ENCODE results near the gene SLC2A4. TPM values are rescaled to one million over a fixed set of nuclear protein-coding genes. Genes with fewer than 3 reads are reported as not detected.

The SLC2A4 gene
- polyA plus RNA-seq, 3 donors: not detected

DNA sequence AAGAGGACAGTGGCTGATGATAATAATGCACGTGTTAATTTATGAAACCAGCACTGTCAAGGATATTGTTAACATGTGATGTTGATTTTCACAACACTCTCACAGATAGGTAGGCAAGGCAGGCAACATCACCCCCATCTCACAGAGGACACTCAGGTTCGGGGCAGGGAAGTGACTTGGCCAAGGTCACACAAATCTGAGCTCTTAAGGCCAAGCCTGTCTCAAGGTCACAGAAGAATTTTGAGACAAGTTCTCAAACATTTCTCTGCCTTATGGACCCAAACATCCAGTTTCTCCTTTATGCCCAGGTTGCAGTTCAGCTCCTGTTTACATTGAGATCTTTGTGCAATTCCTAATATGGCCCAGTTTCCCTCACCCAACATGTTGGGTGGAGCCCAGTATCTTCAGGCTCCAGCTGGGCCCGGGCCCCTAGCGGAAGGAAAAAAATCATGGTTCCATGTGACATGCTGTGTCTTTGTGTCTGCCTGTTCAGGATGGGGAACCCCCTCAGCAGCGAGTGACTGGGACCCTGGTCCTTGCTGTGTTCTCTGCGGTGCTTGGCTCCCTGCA lies 1.3 kb downstream of the SLC2A4 start:
- intact Hi-C loops (cut with micrococcal nuclease): loop anchor here in 1 of 2 donors (5.0 kb wide), 1 partner anchor 59 kb away; no protein-coding TSS in a partner anchor
- TF ChIP-seq, protein P1, sequence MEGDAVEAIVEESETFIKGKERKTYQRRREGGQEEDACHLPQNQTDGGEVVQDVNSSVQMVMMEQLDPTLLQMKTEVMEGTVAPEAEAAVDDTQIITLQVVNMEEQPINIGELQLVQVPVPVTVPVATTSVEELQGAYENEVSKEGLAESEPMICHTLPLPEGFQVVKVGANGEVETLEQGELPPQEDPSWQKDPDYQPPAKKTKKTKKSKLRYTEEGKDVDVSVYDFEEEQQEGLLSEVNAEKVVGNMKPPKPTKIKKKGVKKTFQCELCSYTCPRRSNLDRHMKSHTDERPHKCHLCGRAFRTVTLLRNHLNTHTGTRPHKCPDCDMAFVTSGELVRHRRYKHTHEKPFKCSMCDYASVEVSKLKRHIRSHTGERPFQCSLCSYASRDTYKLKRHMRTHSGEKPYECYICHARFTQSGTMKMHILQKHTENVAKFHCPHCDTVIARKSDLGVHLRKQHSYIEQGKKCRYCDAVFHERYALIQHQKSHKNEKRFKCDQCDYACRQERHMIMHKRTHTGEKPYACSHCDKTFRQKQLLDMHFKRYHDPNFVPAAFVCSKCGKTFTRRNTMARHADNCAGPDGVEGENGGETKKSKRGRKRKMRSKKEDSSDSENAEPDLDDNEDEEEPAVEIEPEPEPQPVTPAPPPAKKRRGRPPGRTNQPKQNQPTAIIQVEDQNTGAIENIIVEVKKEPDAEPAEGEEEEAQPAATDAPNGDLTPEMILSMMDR (IDR thresholded peaks at IDR 0.05): no peak
- H3K9me3 ChIP-seq (replicated peaks in 1 of 2; ENCODE audit: control insufficient read depth in 1 of 2, insufficient read depth in 1 of 2, low read length in 2 of 2): no peaks in the 10 kb centered on the region
- Mint-ChIP-seq H3K36me3 (peaks cover 0 to 5% of the 10 kb centered on the region in 2 donors), H3K4me3 (peak overlapping the region in 1 of 2 donors; percentile 82), H3K27ac (peak overlapping the region in 3 of 7 donors; percentile 8 to 41 (median 35)), H3K4me1 (peaks cover 30% of the 10 kb centered on the region), H3K9me3 (peaks cover 0 to 15% (median 2%) of the 10 kb centered on the region in 7 donors), H3K27me3 (ENCODE audit: low read depth in 3 of 3) (peaks cover 53 to 85% (median 58%) of the 10 kb centered on the region in 3 donors)
- H3K36me3 ChIP-seq (replicated peaks in 1 of 2; ENCODE audit: control insufficient read depth in 1 of 2, insufficient read depth in 2 of 2, low read length in 2 of 2): no peaks in the 10 kb centered on the region
- no peak overlapping the region for H2AFZ ChIP-seq (ENCODE audit: insufficient read depth, low read depth, low read length, poor library complexity, severe bottlenecking)
- WGBS (ENCODE audit: insufficient coverage): 65% methylated on average over 5 of the region's 6 CpGs
- peaks cover 13 to 54% of the 10 kb centered on the region in 2 donors for H3K27me3 ChIP-seq (ENCODE audit: control insufficient read depth in 2 of 2, insufficient read depth in 2 of 2, low read length in 2 of 2)
- H3K27ac ChIP-seq (ENCODE audit: low read depth in 1 of 2, low read length in 2 of 2): no peak overlapping the region
- no peak overlapping the region for H3K9ac ChIP-seq (ENCODE audit: insufficient read depth, low read length, poor library complexity, severe bottlenecking)
- no peak overlapping the region for H3K4me3 ChIP-seq (replicated peaks in 1 of 3; ENCODE audit: low read depth in 2 of 3, low read length in 3 of 3)
- no peaks in the 10 kb centered on the region for H3K79me2 ChIP-seq (ENCODE audit: insufficient read depth, low read length)
- H4K20me1 ChIP-seq (ENCODE audit: insufficient read depth, low read length): no peaks in the 10 kb centered on the region
- peak in 1 of 3 donors; percentile 33 for DNase-seq
- H3K4me2 ChIP-seq (replicated peaks; ENCODE audit: extremely low read depth, low read length, poor library complexity, severe bottlenecking): no peak overlapping the region
- H3K4me1 ChIP-seq (ENCODE audit: control insufficient read depth in 1 of 2, insufficient read depth in 2 of 2, low read length in 2 of 2): peaks cover 27 to 28% of the 10 kb centered on the region in 2 donors

- Histone ChIP-seq H4K20me1 (ENCODE audit: insufficient read depth, low read length) (no peaks in the 10 kb centered on the region), H3K79me2 (ENCODE audit: insufficient read depth, low read length) (no peaks in the 10 kb centered on the region), H3K27ac (ENCODE audit: low read depth in 1 of 2, low read length in 2 of 2) (no peak overlapping the region), H2AFZ (ENCODE audit: insufficient read depth, low read depth, low read length, poor library complexity, severe bottlenecking) (no peak overlapping the region), H3K9ac (ENCODE audit: insufficient read depth, low read length, poor library complexity, severe bottlenecking) (no peak overlapping the region), H3K4me3 (replicated peaks in 1 of 3; ENCODE audit: low read depth in 2 of 3, low read length in 3 of 3) (no peak overlapping the region), H3K4me2 (replicated peaks; ENCODE audit: extremely low read depth, low read length, poor library complexity, severe bottlenecking) (no peak overlapping the region), H3K4me1 (ENCODE audit: control insufficient read depth in 1 of 2, insufficient read depth in 2 of 2, low read length in 2 of 2) (peaks cover 27 to 28% of the 10 kb centered on the region in 2 donors), H3K9me3 (replicated peaks in 1 of 2; ENCODE audit: control insufficient read depth in 1 of 2, insufficient read depth in 1 of 2, low read length in 2 of 2) (no peaks in the 10 kb centered on the region), H3K36me3 (replicated peaks in 1 of 2; ENCODE audit: control insufficient read depth in 1 of 2, insufficient read depth in 2 of 2, low read length in 2 of 2) (no peaks in the 10 kb centered on the region), H3K27me3 (ENCODE audit: control insufficient read depth in 2 of 2, insufficient read depth in 2 of 2, low read length in 2 of 2) (peaks cover 13 to 60% of the 10 kb centered on the region in 2 donors)
- intact Hi-C loops (cut with micrococcal nuclease): loop anchor here in 1 of 2 donors (5.0 kb wide), 1 partner anchor 59 kb away; no protein-coding TSS in a partner anchor
- 98% methylated on average over 11 of the region's 18 CpGs for WGBS (ENCODE audit: insufficient coverage)
- Mint-ChIP-seq H3K4me3 (peak overlapping the region in 1 of 2 donors; percentile 82), H3K4me1 (peaks cover 30% of the 10 kb centered on the region), H3K27ac (peak overlapping the region in 2 of 7 donors; percentile 7 to 35), H3K36me3 (peaks cover 0 to 5% of the 10 kb centered on the region in 2 donors), H3K9me3 (peaks cover 0 to 15% (median 2%) of the 10 kb centered on the region in 7 donors), H3K27me3 (ENCODE audit: low read depth in 3 of 3) (peaks cover 62 to 88% (median 66%) of the 10 kb centered on the region in 3 donors)
- TF ChIP-seq, protein P1 (IDR thresholded peaks at IDR 0.05): no peak
- no peak for DNase-seq
Measured at GRCh38 chr17:7283471-7284216, 2.1 kb downstream of the SLC2A4 start.
